Vagina (tissue), 2 donors: ENCODE measurements around the gene GJA1.

Experiments
- CTCF ChIP-seq, 3 experiments: fragments of 450-650 bp in 2 of 3; fragments of 200-600 bp in 1 of 3; sonication (generic) in 1 of 3; IDR thresholded peaks; one replicate each; pipeline ENCODE4 v1.5.1; 2017 to 2019; ENCODE audit warnings: antibody characterized with exemption in 3 of 3, mild to moderate bottlenecking in 2 of 3, moderate library complexity in 2 of 3
- POLR2A ChIP-seq, 2 donors: fragments of 450-650 bp; IDR thresholded peaks; one replicate each; pipeline ENCODE4 v1.6.1; 2017; ENCODE audit warnings: antibody characterized with exemption in 2 of 2, mild to moderate bottlenecking in 2 of 2, moderate library complexity in 2 of 2
- POLR2AphosphoS5 ChIP-seq, 2 donors: sonication (generic); formaldehyde crosslinking; IDR thresholded peaks; one replicate each; pipeline ENCODE4 v1.9.0; 2017; ENCODE audit warnings: antibody characterized with exemption in 2 of 2, mild to moderate bottlenecking in 2 of 2, low read depth in 1 of 2; ENCODE audit not compliant: insufficient read depth in 1 of 2

- TF ChIP-seq CTCF (IDR thresholded peaks at IDR 0.05) (peak; percentile 53 to 73 (median 70)), POLR2AphosphoS5 (IDR thresholded peaks at IDR 0.05; ENCODE audit: insufficient read depth in 1 of 2, low read depth in 1 of 2) (peak in 1 of 2 donors; percentile 52), POLR2A (IDR thresholded peaks at IDR 0.05) (no peak)
These were observed 4.7 kb upstream of the GJA1 start for GRCh38 chr6:121430514-121431460.
